Fibroblast of villous mesenchyme (primary cell): ENCODE measurements around the gene ZBTB39. TPM values are rescaled to one million over a fixed set of nuclear protein-coding genes. Genes with fewer than 3 reads are reported as not detected.

Source experiments
- DNase-seq: peaks from one replicate; pipeline ENCODE4 v3.0.0-alpha.2; 2010; ENCODE audit warnings: low read depth
- H3K4me3 ChIP-seq: 2 replicates; pipeline ENCODE4 v1.5.1; 2011; ENCODE audit warnings: low read depth, mild to moderate bottlenecking, low read length
- CTCF ChIP-seq: IDR thresholded peaks from 2 replicates; pipeline ENCODE4 v1.5.1; 2012; ENCODE audit warnings: low read depth, mild to moderate bottlenecking, low read length; ENCODE audit not compliant: insufficient read depth
- total RNA-seq: library from RNA; depleted of rRNA; stranded (reverse); fragments of >200 nt; gene quantifications from 2 replicates; pipeline ENCODE4 v1.2.3, GENCODE V29; 2012

Gene ZBTB39
- total RNA-seq, 1 donor = 6.9 TPM

GRCh38 chr12:57048423-57049118 lies 42.2 kb upstream of the ZBTB39 start:
- DNase-seq = no peak
- H3K4me3 ChIP-seq = no peak overlapping the region
- no peak for TF ChIP-seq CTCF

GRCh38 chr12:57047981-57048380 lies 41.6 kb upstream of the ZBTB39 start:
- H3K4me3 ChIP-seq = no peak overlapping the region
- TF ChIP-seq CTCF = no peak
- DNase-seq = peak; percentile 27

- no peak for TF ChIP-seq CTCF
- DNase-seq = no peak
- no peak overlapping the region for H3K4me3 ChIP-seq
Observed at GRCh38 chr12:57046947-57047890, 40.9 kb upstream of the ZBTB39 start.

- no peak overlapping the region for H3K4me3 ChIP-seq
- no peak for TF ChIP-seq CTCF
- DNase-seq = no peak
Observed at GRCh38 chr12:57046086-57046791, 39.9 kb upstream of the ZBTB39 start.

- no peak for TF ChIP-seq CTCF
- no peak overlapping the region for H3K4me3 ChIP-seq
- DNase-seq = no peak
Observed at GRCh38 chr12:57044889-57045288, 38.5 kb upstream of the ZBTB39 start.

GRCh38 chr12:57044468-57044867 lies 38.1 kb upstream of the ZBTB39 start:
- no peak for DNase-seq
- no peak for TF ChIP-seq CTCF
- no peak overlapping the region for H3K4me3 ChIP-seq
